H1 (cell line): ENCODE results near the gene TMA7B. TPM values are rescaled to one million over a fixed set of nuclear protein-coding genes. Genes with fewer than 3 reads are reported as not detected.

ENCODE experiments used
- BCL11A ChIP-seq, 2 experiments: IDR thresholded peaks; one replicate each; pipeline ENCODE4 v1.6.1; 2011; ENCODE audit warnings: low read depth in 2 of 2, low read length in 2 of 2, mild to moderate bottlenecking in 2 of 2
- CBX8 ChIP-seq: fragments of 300-800, 300-1000 bp; sonication (generic); IDR thresholded peaks from 2 replicates; pipeline ENCODE4 v1.7.1; 2016; ENCODE audit warnings: low read depth, low read length, borderline replicate concordance
- CEBPB ChIP-seq: IDR thresholded peaks from 2 replicates; pipeline ENCODE4 v1.6.1; 2012; ENCODE audit warnings: low read depth, low read length
- CHD1 ChIP-seq: IDR thresholded peaks from 2 replicates; pipeline ENCODE4 v1.6.1; 2012; ENCODE audit warnings: low read depth, low read length, improper control_type of control experiment
- CHD2 ChIP-seq: IDR thresholded peaks from 2 replicates; pipeline ENCODE4 v1.6.1; 2012; ENCODE audit warnings: low read length, improper control_type of control experiment
- CTBP2 ChIP-seq: IDR thresholded peaks from 2 replicates; pipeline ENCODE4 v1.7.0; 2011; ENCODE audit warnings: borderline replicate concordance, mild to moderate bottlenecking, moderate library complexity, mixed read lengths, low read length; ENCODE audit not compliant: insufficient read depth, insufficient read length
- EGR1 ChIP-seq: IDR thresholded peaks from 2 replicates; pipeline ENCODE4 v1.6.1; 2011; ENCODE audit warnings: low read depth, low read length, borderline replicate concordance
- EZH2 ChIP-seq: fragments of 200-600 bp; sonication (generic); IDR thresholded peaks from 2 replicates; pipeline ENCODE4 v1.7.1; 2012; ENCODE audit warnings: low read depth, mild to moderate bottlenecking, moderate library complexity, low read length, inconsistent platforms; ENCODE audit not compliant: severe bottlenecking
- FOSL1 ChIP-seq: IDR thresholded peaks from 2 replicates; pipeline ENCODE4 v1.6.1; 2011; ENCODE audit warnings: mild to moderate bottlenecking, low read depth, low read length, moderate library complexity; ENCODE audit not compliant: insufficient read depth
- GTF2F1 ChIP-seq: IDR thresholded peaks from 2 replicates; pipeline ENCODE4 v1.6.1; 2012; ENCODE audit warnings: low read depth, low read length, improper control_type of control experiment, borderline replicate concordance
- HDAC2 ChIP-seq, 2 experiments: fragments of 300-600 bp in 1 of 2; sonication (generic) in 1 of 2; IDR thresholded peaks; 2 replicates each; pipeline ENCODE4 v1.6.1; 2011 to 2012; ENCODE audit warnings: low read depth in 2 of 2, low read length in 2 of 2, mild to moderate bottlenecking in 2 of 2, moderate library complexity in 2 of 2, borderline replicate concordance in 1 of 2, inconsistent platforms in 1 of 2
- POU5F1 ChIP-seq: IDR thresholded peaks from 2 replicates; pipeline ENCODE4 v1.6.1; 2011; ENCODE audit warnings: low read depth, mild to moderate bottlenecking, low read length, moderate library complexity
- RFX5 ChIP-seq: IDR thresholded peaks from 2 replicates; pipeline ENCODE4 v1.6.1; 2011; ENCODE audit warnings: low read depth, low read length, improper control_type of control experiment, borderline replicate concordance
- RNF2 ChIP-seq: fragments of 200-900, 300-1000 bp; sonication (generic); IDR thresholded peaks from 2 replicates; pipeline ENCODE4 v1.7.1; 2016; ENCODE audit warnings: borderline replicate concordance, low read depth, mild to moderate bottlenecking, antibody characterized with exemption, low read length; ENCODE audit not compliant: poor library complexity, severe bottlenecking; ENCODE audit errors: missing control alignments
- RXRA ChIP-seq: IDR thresholded peaks from 2 replicates; pipeline ENCODE4 v1.6.1; 2011; ENCODE audit warnings: low read depth, mild to moderate bottlenecking, low read length, moderate library complexity; ENCODE audit not compliant: insufficient read depth
- SIX5 ChIP-seq: IDR thresholded peaks from 2 replicates; pipeline ENCODE4 v1.6.1; 2011; ENCODE audit warnings: mild to moderate bottlenecking, low read depth, low read length
- SRF ChIP-seq: IDR thresholded peaks from 2 replicates; pipeline ENCODE4 v1.6.1; 2011; ENCODE audit warnings: mild to moderate bottlenecking, low read depth, low read length, moderate library complexity
- TAF1 ChIP-seq: IDR thresholded peaks from 2 replicates; pipeline ENCODE4 v1.6.1; 2011; ENCODE audit warnings: mild to moderate bottlenecking, low read depth, low read length
- YY1 ChIP-seq: IDR thresholded peaks from 2 replicates; pipeline ENCODE4 v1.6.1; 2011; ENCODE audit warnings: low read depth, mild to moderate bottlenecking, low read length
- ZNF274 ChIP-seq: IDR thresholded peaks from 2 replicates; pipeline ENCODE4 v1.7.0; 2012; ENCODE audit warnings: low read length, borderline replicate concordance; ENCODE audit errors: extremely low read depth
- polyA plus RNA-seq, 7 experiments: library from polyadenylated mRNA; depleted of rRNA in 3 of 7; stranded (reverse) in 5 of 7; unstranded in 2 of 7; fragments of >200 nt in 5 of 7; fragments of 200-250 nt in 2 of 7; gene quantifications; 1 replicate in 5 of 7; 2 replicates in 1 of 7; 4 replicates in 1 of 7; pipeline versions ENCODE4 v1.2.1 to v1.2.3, GENCODE V29; 2011 to 2013; ENCODE audit warnings: missing spikeins in 2 of 7, mixed read lengths in 2 of 7
- total RNA-seq: library from RNA; stranded (reverse); fragmentation: NEBNext Ultra II Directional; extraction: Animal tissue kit (Norgen Biotek cat#: 25700); gene quantifications from 2 replicates; pipeline ENCODE4 v1.2.1, GENCODE V29; 2021
- TF ChIP-seq, protein P1 (sequence below): IDR thresholded peaks from 2 replicates; pipeline ENCODE4 v1.6.1; 2011; ENCODE audit warnings: low read length, improper control_type of control experiment
- TF ChIP-seq, protein P2 (sequence below): IDR thresholded peaks from 2 replicates; pipeline ENCODE4 v1.6.1; 2012; ENCODE audit warnings: inconsistent platforms

TMA7B gene
- total and polyA plus RNA-seq, 2 of the 8 experiments (the other 6 are each of a cell fraction or from before 2014, with no cell fraction given), result not detected

DNA sequence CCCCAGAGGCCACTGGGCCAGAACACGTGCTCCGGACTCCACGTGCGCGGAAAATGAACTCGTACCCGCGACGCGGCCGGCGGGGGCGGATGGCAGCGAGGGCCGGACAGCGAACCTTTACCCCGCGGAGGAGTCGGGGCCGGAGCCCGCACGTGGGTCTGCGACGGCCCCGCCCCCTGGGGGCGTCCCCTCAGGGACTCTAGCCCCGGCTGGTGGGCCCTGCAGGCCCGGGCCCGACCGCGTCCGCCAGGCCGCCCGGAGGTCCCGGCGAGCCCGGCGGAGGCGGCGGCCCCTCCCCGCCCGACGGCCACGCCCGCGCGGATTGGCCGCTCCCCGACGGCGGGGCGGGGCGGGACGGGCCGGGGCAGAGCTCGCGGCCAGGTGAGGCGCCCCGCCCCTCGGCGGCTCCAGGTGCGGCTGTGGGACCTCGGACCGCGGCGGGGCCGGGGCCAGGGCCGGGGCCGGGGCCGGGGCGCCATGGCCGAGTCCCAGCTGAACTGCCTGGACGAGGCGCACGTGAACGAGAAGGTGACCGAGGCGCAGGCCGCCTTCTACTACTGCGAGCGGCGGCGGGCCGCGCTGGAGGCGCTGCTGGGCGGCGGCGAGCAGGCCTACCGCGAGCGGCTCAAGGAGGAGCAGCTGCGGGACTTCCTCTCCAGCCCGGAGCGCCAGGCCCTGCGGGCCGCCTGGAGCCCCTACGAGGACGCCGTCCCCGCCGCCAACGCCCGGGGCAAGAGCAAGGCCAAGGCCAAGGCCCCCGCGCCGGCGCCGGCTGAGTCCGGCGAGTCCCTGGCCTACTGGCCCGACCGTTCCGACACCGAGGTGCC lies 34.6 kb downstream of the TMA7B start, which contains the start of gene FAM83F (continued):
- TF ChIP-seq RFX5 (no peak), RNF2 (no peak), TAF1 (0 out of 2 replicates have a peak, but pooled peaks have one; percentile 14), CTBP2 (no peak), EGR1 (peak; percentile 57), ZNF274 (no peak), GTF2F1 (no peak), BCL11A (IDR thresholded peaks at IDR 0.05; ENCODE audit: low read depth in 2 of 2, low read length in 2 of 2) (no peak), YY1 (no peak), CHD1 (no peak), EZH2 (peak; percentile 22), FOSL1 (no peak), SIX5 (no peak), POU5F1 (no peak), HDAC2 (IDR thresholded peaks at IDR 0.05; ENCODE audit: borderline replicate concordance in 1 of 2, low read depth in 2 of 2, low read length in 2 of 2) (peak in 1 of 2 experiments; percentile 84; a peak in 1 of 4 replicates), CBX8 (no peak), RXRA (no peak), CEBPB (no peak), SRF (no peak), CHD2 (no peak)
- TF ChIP-seq, protein P1, sequence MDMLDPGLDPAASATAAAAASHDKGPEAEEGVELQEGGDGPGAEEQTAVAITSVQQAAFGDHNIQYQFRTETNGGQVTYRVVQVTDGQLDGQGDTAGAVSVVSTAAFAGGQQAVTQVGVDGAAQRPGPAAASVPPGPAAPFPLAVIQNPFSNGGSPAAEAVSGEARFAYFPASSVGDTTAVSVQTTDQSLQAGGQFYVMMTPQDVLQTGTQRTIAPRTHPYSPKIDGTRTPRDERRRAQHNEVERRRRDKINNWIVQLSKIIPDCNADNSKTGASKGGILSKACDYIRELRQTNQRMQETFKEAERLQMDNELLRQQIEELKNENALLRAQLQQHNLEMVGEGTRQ, result peak; percentile 37; the same call in 1 of the 2 replicates
- TF ChIP-seq, protein P2, sequence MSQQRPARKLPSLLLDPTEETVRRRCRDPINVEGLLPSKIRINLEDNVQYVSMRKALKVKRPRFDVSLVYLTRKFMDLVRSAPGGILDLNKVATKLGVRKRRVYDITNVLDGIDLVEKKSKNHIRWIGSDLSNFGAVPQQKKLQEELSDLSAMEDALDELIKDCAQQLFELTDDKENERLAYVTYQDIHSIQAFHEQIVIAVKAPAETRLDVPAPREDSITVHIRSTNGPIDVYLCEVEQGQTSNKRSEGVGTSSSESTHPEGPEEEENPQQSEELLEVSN, result peak; percentile 97
